ENCODE measurements around the gene RFX2. TPM values are rescaled to one million over a fixed set of nuclear protein-coding genes. Genes with fewer than 3 reads are reported as not detected.

RFX2 gene
- total RNA-seq, 1 experiment from 2014 or later, result 3.7 TPM

GRCh38 chr19:6141217-6141616 is 30.9 kb upstream of the RFX2 start:
- no peak overlapping the region for H2BK15ac ChIP-seq (ENCODE audit: low read depth, low read length)
- Mint-ChIP-seq H3K9me3 (peaks cover 23 to 78% of the 10 kb centered on the region in 2 experiments), H3K27me3 (ENCODE audit: low read depth) (peaks cover 19% of the 10 kb centered on the region), H3K27ac (no peak overlapping the region), H3K4me1 (no peaks in the 10 kb centered on the region), H3K4me3 (no peak overlapping the region), H3K36me3 (ENCODE audit: insufficient read depth in 1 of 3, low read depth in 3 of 3) (peaks cover 0 to 2% (median 0%) of the 10 kb centered on the region in 3 experiments; a peak in 2 of 7 replicates)
- no peak for DNase-seq
- H3K27ac ChIP-seq (ENCODE audit: insufficient read length, low read depth, low read length), result no peak overlapping the region
- H2BK20ac ChIP-seq (ENCODE audit: low read depth, low read length, poor library complexity, severe bottlenecking), result no peak overlapping the region
- no peaks in the 10 kb centered on the region for H3K79me1 ChIP-seq (ENCODE audit: insufficient read depth, low read depth, low read length, poor library complexity, severe bottlenecking)
- no peak overlapping the region for H3K56ac ChIP-seq (ENCODE audit: insufficient read length, low read depth, low read length)
- no peak overlapping the region for H3K4ac ChIP-seq (ENCODE audit: low read depth, low read length)
- no peaks in the 10 kb centered on the region for H4K20me1 ChIP-seq (ENCODE audit: control insufficient read depth, insufficient read depth, insufficient read length)
- H3K9ac ChIP-seq (ENCODE audit: extremely low read depth, insufficient read length, low read length), result no peak overlapping the region
- no peak overlapping the region for H2BK120ac ChIP-seq (ENCODE audit: low read depth, low read length, poor library complexity, severe bottlenecking)
- no CpG with 5 or more reads among the region's 1 CpG for WGBS (ENCODE audit: extremely low coverage, insufficient read length, low lambda C conversion rate)
- no peaks in the 10 kb centered on the region; the same call in 1 of the 2 replicates for H3K4me1 ChIP-seq (ENCODE audit: insufficient read depth, low read length)
- no peaks in the 10 kb centered on the region for H3K23me2 ChIP-seq (ENCODE audit: insufficient read length, low read depth, low read length, poor library complexity, severe bottlenecking)
- H2BK12ac ChIP-seq (ENCODE audit: insufficient read length, low read depth, low read length), result no peak overlapping the region
- H2AK5ac ChIP-seq (ENCODE audit: insufficient read length, low read length), result no peak overlapping the region
- H2AFZ ChIP-seq (ENCODE audit: low read length), result no peak overlapping the region
- H3K27me3 ChIP-seq (ENCODE audit: insufficient read depth, low read length), result no peaks in the 10 kb centered on the region
- H3K79me2 ChIP-seq (ENCODE audit: insufficient read depth, low read length), result no peaks in the 10 kb centered on the region
- H3K9me3 ChIP-seq (ENCODE audit: control insufficient read depth, low read depth, low read length), result no peaks in the 10 kb centered on the region
- H4K91ac ChIP-seq (ENCODE audit: insufficient read length, low read depth, low read length), result no peak overlapping the region
- no peak overlapping the region for H4K5ac ChIP-seq (ENCODE audit: insufficient read length, low read depth, low read length)
- H4K8ac ChIP-seq (replicated peaks; ENCODE audit: insufficient read length, low read depth, low read length), result no peak overlapping the region
- no peak overlapping the region for H3K14ac ChIP-seq (ENCODE audit: insufficient read depth, low read length)
- no peak for TF ChIP-seq CTCF (conservative IDR thresholded peaks at IDR 0.05)
- H3K23ac ChIP-seq (ENCODE audit: insufficient read length, low read depth, low read length), result no peak overlapping the region
- H3K4me2 ChIP-seq (ENCODE audit: insufficient read depth, insufficient read length, low read length), result no peak overlapping the region
- H3K18ac ChIP-seq (ENCODE audit: insufficient read length, low read depth, low read length), result no peak overlapping the region
- no peak overlapping the region for H2BK5ac ChIP-seq (ENCODE audit: insufficient read length, low read length)
- H3T11ph ChIP-seq (ENCODE audit: low read length), result no peak overlapping the region
